Measurements from ENCODE around the gene IRF8. TPM values are rescaled to one million over a fixed set of nuclear protein-coding genes. Genes with fewer than 3 reads are reported as not detected.

Gene IRF8
- total and polyA plus RNA-seq, 2 of the 13 experiments (the other 11 are each of a cell fraction or from before 2014, with no cell fraction given) = not detected

DNA sequence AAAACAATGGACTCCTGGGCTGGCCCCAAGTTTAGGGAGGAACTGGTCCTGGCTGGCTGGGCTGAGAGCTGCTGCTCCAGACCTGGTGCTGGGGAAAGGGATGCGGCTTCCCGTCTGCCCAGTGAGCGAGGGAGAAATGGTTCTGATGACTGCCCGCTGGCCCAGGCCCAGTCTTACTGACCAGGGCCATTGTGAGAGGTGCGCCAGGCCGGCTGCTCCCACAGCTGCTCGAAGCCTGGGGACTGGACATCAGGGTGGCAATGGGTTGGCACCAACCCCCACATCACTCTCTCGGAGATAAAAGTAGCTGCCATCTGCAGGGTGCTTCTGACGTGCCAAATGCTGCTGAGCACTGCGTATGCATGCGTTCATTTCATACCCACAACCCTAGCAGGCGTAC lies 53.2 kb downstream of the IRF8 start:
- Histone ChIP-seq H3K4me3 (replicated peaks in 1 of 3; ENCODE audit: insufficient read depth in 1 of 3, low read depth in 2 of 3, low read length in 3 of 3) (no peak overlapping the region), H3K9ac (ENCODE audit: insufficient read depth, low read depth, low read length) (no peak overlapping the region), H3K27me3 (ENCODE audit: control insufficient read depth in 1 of 2, insufficient read depth in 2 of 2, low read length in 2 of 2) (peaks cover 0 to 60% of the 10 kb centered on the region in 2 experiments; a peak in 4 of 5 replicates), H3K4me2 (ENCODE audit: low read depth, low read length) (no peak overlapping the region), H4K20me1 (ENCODE audit: insufficient read depth, low read length) (no peaks in the 10 kb centered on the region), H3K9me3 (ENCODE audit: low read length) (no peaks in the 10 kb centered on the region), H2AFZ (ENCODE audit: low read length) (no peak overlapping the region), H3K27ac (ENCODE audit: extremely low read length, insufficient read depth, low read length) (no peak overlapping the region), H3K36me3 (replicated peaks in 1 of 2; ENCODE audit: control insufficient read depth in 1 of 2, insufficient read depth in 2 of 2, low read length in 2 of 2) (no peaks in the 10 kb centered on the region), H3K4me1 (ENCODE audit: insufficient read depth, low read length) (no peaks in the 10 kb centered on the region), H3K79me2 (ENCODE audit: insufficient read depth, low read length) (no peaks in the 10 kb centered on the region)
- in situ Hi-C loops (cut with HindIII; ENCODE audit: extremely low pct_ligation_motif_present, low pct_unique_long_range_greater_than_20kb) (no loop called here), intact Hi-C loops (cut with micrococcal nuclease; ENCODE audit: unreplicated experiment) (no loop called here)
- ATAC-seq (no peak), DNase-seq (ENCODE audit: low spot score) (no peak), FAIRE-seq (no peak)
- no TSS peak for BruUV-seq (replicated peaks)
- CTCF ChIA-PET (ENCODE audit: low intra/inter-chr PET ratio, low total read pairs) = no interaction called here
- POLR2A ChIA-PET = no interaction called here
- 92% methylated on average over 5 of the region's 12 CpGs for WGBS (ENCODE audit: low lambda C conversion rate)
- TF ChIP-seq GPBP1L1 (CRISPR knock-in tag; IDR thresholded peaks at IDR 0.05) = no peak
- no peak for TF ChIP-seq KLF16 (CRISPR knock-in tag; IDR thresholded peaks at IDR 0.05)
- TF ChIP-seq, protein P1, sequence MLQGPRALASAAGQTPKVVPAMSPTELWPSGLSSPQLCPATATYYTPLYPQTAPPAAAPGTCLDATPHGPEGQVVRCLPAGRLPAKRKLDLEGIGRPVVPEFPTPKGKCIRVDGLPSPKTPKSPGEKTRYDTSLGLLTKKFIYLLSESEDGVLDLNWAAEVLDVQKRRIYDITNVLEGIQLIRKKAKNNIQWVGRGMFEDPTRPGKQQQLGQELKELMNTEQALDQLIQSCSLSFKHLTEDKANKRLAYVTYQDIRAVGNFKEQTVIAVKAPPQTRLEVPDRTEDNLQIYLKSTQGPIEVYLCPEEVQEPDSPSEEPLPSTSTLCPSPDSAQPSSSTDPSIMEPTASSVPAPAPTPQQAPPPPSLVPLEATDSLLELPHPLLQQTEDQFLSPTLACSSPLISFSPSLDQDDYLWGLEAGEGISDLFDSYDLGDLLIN (CRISPR knock-in tag; IDR thresholded peaks at IDR 0.05; ENCODE audit: borderline replicate concordance) = no peak
- no peak for TF ChIP-seq ZNF615 (CRISPR knock-in tag; IDR thresholded peaks at IDR 0.05; ENCODE audit: borderline replicate concordance)
- TF ChIP-seq ATF1 (CRISPR knock-in tag; IDR thresholded peaks at IDR 0.05) = no peak
- no peak for TF ChIP-seq ATM (IDR thresholded peaks at IDR 0.05; ENCODE audit: borderline replicate concordance)
- TF ChIP-seq NR1H2 (CRISPR knock-in tag; IDR thresholded peaks at IDR 0.05; ENCODE audit: borderline replicate concordance, low read depth) = no peak
- no peak for TF ChIP-seq NCOA1 (CRISPR knock-in tag; IDR thresholded peaks at IDR 0.05)
- no peak for TF ChIP-seq SNRNP70 (IDR thresholded peaks at IDR 0.05; ENCODE audit: low read depth, low read length)
- no peak for TF ChIP-seq ZNF230 (CRISPR knock-in tag; IDR thresholded peaks at IDR 0.05)
- TF ChIP-seq, protein P2, sequence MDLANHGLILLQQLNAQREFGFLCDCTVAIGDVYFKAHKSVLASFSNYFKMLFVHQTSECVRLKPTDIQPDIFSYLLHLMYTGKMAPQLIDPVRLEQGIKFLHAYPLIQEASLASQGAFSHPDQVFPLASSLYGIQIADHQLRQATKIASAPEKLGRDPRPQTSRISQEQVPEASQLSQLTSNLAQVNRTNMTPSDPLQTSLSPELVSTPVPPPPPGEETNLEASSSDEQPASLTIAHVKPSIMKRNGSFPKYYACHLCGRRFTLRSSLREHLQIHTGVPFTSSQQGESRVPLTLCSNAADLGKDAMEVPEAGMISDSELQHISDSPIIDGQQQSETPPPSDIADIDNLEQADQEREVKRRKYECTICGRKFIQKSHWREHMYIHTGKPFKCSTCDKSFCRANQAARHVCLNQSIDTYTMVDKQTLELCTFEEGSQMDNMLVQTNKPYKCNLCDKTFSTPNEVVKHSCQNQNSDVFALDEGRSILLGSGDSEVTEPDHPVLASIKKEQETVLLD (CRISPR knock-in tag; IDR thresholded peaks at IDR 0.05; ENCODE audit: low read depth) = no peak
- no peak for TF ChIP-seq ZNF274 (CRISPR knock-in tag; IDR thresholded peaks at IDR 0.05)
- no peak for TF ChIP-seq ELF3 (CRISPR knock-in tag; IDR thresholded peaks at IDR 0.05)
- TF ChIP-seq HNRNPK (IDR thresholded peaks at IDR 0.05; ENCODE audit: low read depth, low read length, poor library complexity, severe bottlenecking) = no peak
- no peak for TF ChIP-seq ZNF414 (CRISPR knock-in tag; IDR thresholded peaks at IDR 0.05)
- no peak for TF ChIP-seq ZNF235 (CRISPR knock-in tag; IDR thresholded peaks at IDR 0.05; ENCODE audit: borderline replicate concordance)
- TF ChIP-seq SSRP1 (CRISPR knock-in tag; IDR thresholded peaks at IDR 0.05) = no peak
- TF ChIP-seq, protein P3, sequence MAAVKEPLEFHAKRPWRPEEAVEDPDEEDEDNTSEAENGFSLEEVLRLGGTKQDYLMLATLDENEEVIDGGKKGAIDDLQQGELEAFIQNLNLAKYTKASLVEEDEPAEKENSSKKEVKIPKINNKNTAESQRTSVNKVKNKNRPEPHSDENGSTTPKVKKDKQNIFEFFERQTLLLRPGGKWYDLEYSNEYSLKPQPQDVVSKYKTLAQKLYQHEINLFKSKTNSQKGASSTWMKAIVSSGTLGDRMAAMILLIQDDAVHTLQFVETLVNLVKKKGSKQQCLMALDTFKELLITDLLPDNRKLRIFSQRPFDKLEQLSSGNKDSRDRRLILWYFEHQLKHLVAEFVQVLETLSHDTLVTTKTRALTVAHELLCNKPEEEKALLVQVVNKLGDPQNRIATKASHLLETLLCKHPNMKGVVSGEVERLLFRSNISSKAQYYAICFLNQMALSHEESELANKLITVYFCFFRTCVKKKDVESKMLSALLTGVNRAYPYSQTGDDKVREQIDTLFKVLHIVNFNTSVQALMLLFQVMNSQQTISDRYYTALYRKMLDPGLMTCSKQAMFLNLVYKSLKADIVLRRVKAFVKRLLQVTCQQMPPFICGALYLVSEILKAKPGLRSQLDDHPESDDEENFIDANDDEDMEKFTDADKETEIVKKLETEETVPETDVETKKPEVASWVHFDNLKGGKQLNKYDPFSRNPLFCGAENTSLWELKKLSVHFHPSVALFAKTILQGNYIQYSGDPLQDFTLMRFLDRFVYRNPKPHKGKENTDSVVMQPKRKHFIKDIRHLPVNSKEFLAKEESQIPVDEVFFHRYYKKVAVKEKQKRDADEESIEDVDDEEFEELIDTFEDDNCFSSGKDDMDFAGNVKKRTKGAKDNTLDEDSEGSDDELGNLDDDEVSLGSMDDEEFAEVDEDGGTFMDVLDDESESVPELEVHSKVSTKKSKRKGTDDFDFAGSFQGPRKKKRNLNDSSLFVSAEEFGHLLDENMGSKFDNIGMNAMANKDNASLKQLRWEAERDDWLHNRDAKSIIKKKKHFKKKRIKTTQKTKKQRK (IDR thresholded peaks at IDR 0.05; ENCODE audit: low read length) = no peak

Data from HepG2 (cell line).